LNCaP clone FGC (cell line): Measurements from ENCODE around the gene BABAM2.

Source experiments
- DNase-seq: peaks from one replicate; pipeline ENCODE4 v3.0.0-alpha.2; 2011; ENCODE audit warnings: low read depth
- H3K4me3 ChIP-seq: 2 replicates; pipeline ENCODE4 v1.5.1; 2011; ENCODE audit warnings: mild to moderate bottlenecking, low read depth, low read length, control low read depth
- CTCF ChIP-seq: IDR thresholded peaks from 2 replicates; pipeline ENCODE4 v1.5.1; 2012; ENCODE audit warnings: mild to moderate bottlenecking; ENCODE audit not compliant: control insufficient read depth, insufficient read depth; ENCODE audit errors: extremely low read depth

The BABAM2 gene

GRCh38 chr2:28375742-28376631, 485.5 kb downstream of the BABAM2 start:
- no peak for TF ChIP-seq CTCF
- DNase-seq, result no peak
- H3K4me3 ChIP-seq, result no peak overlapping the region

- DNase-seq, result no peak
- no peak for TF ChIP-seq CTCF
- no peak overlapping the region for H3K4me3 ChIP-seq
Observed at GRCh38 chr2:28377195-28377816, 486.8 kb downstream of the BABAM2 start.

GRCh38 chr2:28377984-28378678, 487.6 kb downstream of the BABAM2 start:
- no peak overlapping the region for H3K4me3 ChIP-seq
- DNase-seq, result no peak
- TF ChIP-seq CTCF, result no peak

GRCh38 chr2:28378679-28379584, 488.4 kb downstream of the BABAM2 start:
- DNase-seq, result no peak
- TF ChIP-seq CTCF, result no peak
- no peak overlapping the region for H3K4me3 ChIP-seq

GRCh38 chr2:28380219-28380618, 489.7 kb downstream of the BABAM2 start:
- TF ChIP-seq CTCF, result no peak
- DNase-seq, result no peak
- H3K4me3 ChIP-seq, result no peak overlapping the region
